GM21390 (cell line): ENCODE results near the gene EFCAB6.
A peak's percentile ranks its signal among the peaks of the same experiment; 100 is the strongest.

Experiments
- ATAC-seq: cut with Tn5 transposase; IDR thresholded peaks from one replicate; pipeline ENCODE4 v1.9.1; 2021; ENCODE audit not compliant: unreplicated experiment

EFCAB6 gene

GRCh38 chr22:43818981-43819380 lies 6.9 kb upstream of the EFCAB6 start:
- no peak for ATAC-seq

GRCh38 chr22:43817402-43817801 lies 5.3 kb upstream of the EFCAB6 start:
- no peak for ATAC-seq

GRCh38 chr22:43814264-43814663 lies 2.2 kb upstream of the EFCAB6 start:
- ATAC-seq = no peak

GRCh38 chr22:43812890-43813289 lies 785 bp upstream of the EFCAB6 start:
- ATAC-seq = no peak

GRCh38 chr22:43811777-43812148 lies 342 bp downstream of the EFCAB6 start:
- no peak for ATAC-seq

- no peak for ATAC-seq
Observed at GRCh38 chr22:43802897-43803495, 9.1 kb downstream of the EFCAB6 start.

GRCh38 chr22:43800970-43801369 lies 11.1 kb downstream of the EFCAB6 start:
- no peak for ATAC-seq

- ATAC-seq = peak; percentile 64
Observed at GRCh38 chr22:43798492-43798891, 13.6 kb downstream of the EFCAB6 start.

GRCh38 chr22:43796567-43796966 lies 15.5 kb downstream of the EFCAB6 start:
- ATAC-seq = no peak

GRCh38 chr22:43795320-43795719 lies 16.8 kb downstream of the EFCAB6 start:
- no peak for ATAC-seq

GRCh38 chr22:43792905-43793304 lies 19.2 kb downstream of the EFCAB6 start:
- no peak for ATAC-seq

GRCh38 chr22:43789452-43789851 lies 22.7 kb downstream of the EFCAB6 start:
- ATAC-seq = no peak

- no peak for ATAC-seq
Observed at GRCh38 chr22:43783777-43784176, 28.3 kb downstream of the EFCAB6 start.

GRCh38 chr22:43782448-43782847 lies 29.7 kb downstream of the EFCAB6 start:
- ATAC-seq = no peak

GRCh38 chr22:43777286-43777685 lies 34.8 kb downstream of the EFCAB6 start:
- no peak for ATAC-seq

- ATAC-seq = no peak
Observed at GRCh38 chr22:43776081-43776670, 35.9 kb downstream of the EFCAB6 start.

GRCh38 chr22:43774318-43774915 lies 37.7 kb downstream of the EFCAB6 start:
- ATAC-seq = no peak

GRCh38 chr22:43772831-43773230 lies 39.3 kb downstream of the EFCAB6 start:
- no peak for ATAC-seq

GRCh38 chr22:43755452-43755851 lies 56.7 kb downstream of the EFCAB6 start:
- no peak for ATAC-seq

- ATAC-seq = no peak
Observed at GRCh38 chr22:43755011-43755410, 57.1 kb downstream of the EFCAB6 start.

- no peak for ATAC-seq
Observed at GRCh38 chr22:43754176-43754575, 57.9 kb downstream of the EFCAB6 start.

GRCh38 chr22:43753688-43754087 lies 58.4 kb downstream of the EFCAB6 start:
- no peak for ATAC-seq

- no peak for ATAC-seq
Observed at GRCh38 chr22:43750751-43751150, 61.4 kb downstream of the EFCAB6 start.
